GM11168 (cell line): ENCODE measurements around the gene BMPR1B.

Source experiments
- in situ Hi-C: fragments of 300-500 bp; cut with MboI; formaldehyde crosslinking; loops from one replicate; pipeline ENCODE4 v1.12.0; 2022; ENCODE audit warnings: low sequenced_read_pairs; ENCODE audit not compliant: unreplicated experiment

BMPR1B gene

GRCh38 chr4:94762326-94762725 lies 4.6 kb downstream of the BMPR1B start:
- in situ Hi-C loops: no loop called here

DNA sequence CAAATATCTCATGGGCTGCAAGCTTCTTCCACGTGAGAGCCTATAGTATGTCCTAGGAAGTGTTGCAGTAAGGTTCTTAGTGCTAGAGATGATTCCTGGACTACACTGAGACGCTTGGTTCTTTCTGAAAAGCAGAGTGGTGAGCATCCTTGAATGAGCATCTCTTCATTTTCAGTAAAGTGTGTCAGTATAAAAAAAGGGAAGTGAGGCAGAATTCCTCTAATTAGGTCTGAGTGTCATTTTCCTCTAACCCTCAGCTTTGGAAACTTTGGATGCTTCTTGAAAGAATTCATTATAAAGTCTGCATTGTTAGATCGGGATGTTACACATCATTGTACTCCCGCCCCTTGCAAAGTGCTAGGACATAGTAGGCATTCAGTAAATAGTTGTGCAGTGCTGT lies 5.2 kb downstream of the BMPR1B start:
- in situ Hi-C loops: no loop called here

DNA sequence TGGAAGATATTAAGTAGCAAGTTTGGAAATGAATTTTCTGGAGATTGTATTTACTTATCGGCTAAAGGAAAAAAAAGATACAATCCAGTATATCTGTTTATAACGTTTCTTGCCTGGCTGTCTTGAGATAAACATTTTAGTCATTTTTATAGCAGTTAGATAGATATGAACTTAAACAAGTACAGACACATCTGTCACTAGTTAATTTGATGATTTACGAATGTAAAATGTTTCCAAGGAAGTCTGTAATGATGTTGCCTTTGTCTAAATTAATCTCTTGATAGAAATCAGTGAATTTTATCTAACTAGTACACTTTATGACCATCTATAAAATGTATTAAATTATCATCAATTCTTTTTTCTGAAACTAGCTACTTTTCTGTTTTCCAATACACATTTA lies 5.7 kb downstream of the BMPR1B start:
- in situ Hi-C loops: no loop called here

DNA sequence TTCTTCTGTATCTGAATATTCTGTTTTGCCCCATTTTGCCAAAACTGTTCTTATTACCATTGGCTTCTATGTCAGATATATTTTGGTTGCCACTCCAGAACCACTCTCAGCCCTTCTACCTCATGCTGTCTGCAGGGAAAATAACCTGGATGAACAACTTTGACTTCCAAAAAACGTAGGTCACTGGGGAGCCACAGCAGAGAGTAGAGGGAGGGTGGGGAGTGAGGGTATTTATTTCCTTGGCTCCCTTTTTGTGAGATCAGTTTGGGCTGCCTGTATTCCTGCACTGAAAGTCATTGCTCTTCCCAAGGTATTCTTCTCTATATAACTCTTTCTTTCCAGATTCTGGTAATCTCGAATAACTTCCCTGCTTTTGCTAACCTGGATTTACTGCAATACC lies 6.3 kb downstream of the BMPR1B start:
- in situ Hi-C loops: no loop called here

- in situ Hi-C loops: no loop called here
Observed at GRCh38 chr4:94765174-94765573, 7.4 kb downstream of the BMPR1B start.

DNA sequence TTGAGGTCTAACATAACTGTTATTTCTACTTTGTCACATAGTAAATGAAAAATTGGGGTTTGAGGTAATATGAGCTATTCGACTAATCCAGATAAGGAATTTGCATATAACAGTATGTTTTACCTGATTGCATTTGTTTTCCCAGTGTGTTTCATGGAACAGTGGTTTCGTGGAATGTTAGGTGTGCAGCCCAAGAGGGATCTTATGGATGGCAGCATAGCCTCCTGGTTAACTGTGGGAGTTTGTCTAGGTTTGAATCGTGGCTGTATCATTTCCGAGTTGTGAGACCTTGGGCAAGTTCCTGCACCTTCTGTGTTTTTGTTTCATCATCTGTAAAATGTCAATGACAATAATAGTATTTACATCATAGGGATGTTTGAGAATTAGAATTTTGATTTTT lies 7.9 kb downstream of the BMPR1B start:
- in situ Hi-C loops: no loop called here

DNA sequence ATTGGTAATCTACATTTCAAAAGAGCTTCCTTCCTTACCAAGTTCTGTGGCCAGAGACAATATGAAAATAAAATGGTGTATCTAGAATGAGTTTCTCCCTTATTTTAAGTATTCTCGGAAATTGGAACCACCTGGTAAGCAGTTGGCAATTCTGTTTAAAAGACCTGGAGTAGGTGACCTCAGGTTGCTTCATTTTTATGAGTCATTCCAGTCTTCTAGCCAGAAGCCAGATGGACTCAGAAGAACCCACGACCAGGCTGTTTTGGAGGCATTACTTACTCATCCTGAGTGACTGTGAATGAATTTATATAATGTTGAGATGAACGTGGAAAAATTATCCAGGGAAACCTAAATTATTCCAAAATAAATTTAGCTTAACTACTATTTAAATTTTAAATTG lies 9.1 kb downstream of the BMPR1B start:
- in situ Hi-C loops: no loop called here

DNA sequence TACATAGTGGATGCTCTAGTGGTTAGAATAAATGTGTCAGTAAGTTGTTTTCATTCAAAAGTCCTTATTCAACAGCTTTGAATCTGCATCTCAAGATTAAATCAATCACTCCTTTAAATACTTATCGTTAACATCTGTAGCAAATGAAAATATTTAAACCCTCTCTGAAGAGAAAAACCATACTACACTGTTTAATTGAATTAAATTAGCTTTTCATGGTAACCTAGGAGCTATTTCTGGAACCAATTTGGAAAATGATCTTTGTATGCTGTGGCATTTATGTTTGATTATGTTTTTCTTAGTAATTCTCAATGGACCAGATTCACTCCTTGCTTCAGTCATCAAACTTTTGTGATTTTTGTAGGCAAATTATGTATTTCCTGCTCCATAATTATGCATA lies 9.7 kb downstream of the BMPR1B start:
- in situ Hi-C loops: no loop called here

- in situ Hi-C loops: no loop called here
Observed at GRCh38 chr4:94782707-94783106, 25.0 kb downstream of the BMPR1B start.

- in situ Hi-C loops: no loop called here
Observed at GRCh38 chr4:94791701-94792100, 33.9 kb downstream of the BMPR1B start.

DNA sequence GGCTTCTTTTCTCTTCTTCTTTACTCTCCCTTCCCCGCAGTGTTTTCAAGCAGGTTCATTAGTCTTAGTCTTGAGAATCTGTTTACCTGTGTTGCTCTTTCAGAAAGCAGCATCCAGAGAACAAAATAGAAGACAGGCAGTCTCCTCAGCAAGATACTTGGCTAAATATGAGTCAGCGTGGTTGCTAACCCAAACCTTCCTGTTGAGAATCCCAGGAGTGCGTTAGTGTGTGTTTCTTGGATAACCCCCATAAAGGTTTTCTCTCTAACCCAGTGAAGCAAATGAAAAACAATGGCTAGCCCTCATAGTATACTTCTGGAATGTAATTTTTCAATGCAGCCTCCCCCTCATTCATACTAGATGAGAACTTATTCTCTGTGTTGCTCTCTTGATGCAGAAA lies 41.1 kb downstream of the BMPR1B start:
- in situ Hi-C loops: no loop called here

DNA sequence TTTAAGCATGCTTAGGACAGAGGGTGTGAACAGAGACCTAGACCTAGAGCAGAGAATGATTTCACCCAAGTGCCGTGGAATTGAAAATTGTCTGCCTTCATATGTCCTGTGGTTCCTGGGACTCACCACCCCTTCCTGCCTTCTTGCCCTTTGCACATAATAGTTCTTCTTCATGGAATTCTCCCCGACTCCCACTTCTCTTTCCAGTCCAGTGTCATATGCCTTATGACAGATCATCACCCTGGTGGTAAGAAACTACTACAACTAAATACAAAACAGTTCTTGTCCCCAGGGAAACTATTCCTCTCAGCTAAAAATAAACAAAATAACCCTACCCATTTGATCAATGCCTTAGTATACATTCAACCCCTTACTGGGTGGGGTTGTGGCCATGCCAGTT lies 43.3 kb downstream of the BMPR1B start:
- in situ Hi-C loops: no loop called here

- in situ Hi-C loops: no loop called here
Observed at GRCh38 chr4:94802091-94802490, 44.3 kb downstream of the BMPR1B start.

DNA sequence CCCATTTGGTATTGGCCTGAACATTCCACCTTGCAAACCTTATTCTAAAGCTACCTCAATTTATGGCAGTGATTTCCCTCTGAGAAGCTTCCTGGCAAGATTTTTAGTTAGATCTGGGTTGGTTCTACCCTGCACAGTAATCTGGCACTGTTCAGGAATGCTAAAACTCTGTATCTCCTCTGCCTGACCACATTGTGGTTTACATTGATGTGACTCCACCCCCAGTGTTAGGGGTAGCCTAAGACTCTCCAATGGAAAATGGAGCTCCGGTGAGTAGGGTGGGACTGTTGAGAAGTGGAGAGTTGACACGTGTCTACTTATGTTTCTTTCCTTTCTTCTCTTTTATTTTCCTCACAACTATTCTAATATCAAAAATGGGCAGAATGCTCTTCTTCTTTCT lies 45.4 kb downstream of the BMPR1B start:
- in situ Hi-C loops: no loop called here

DNA sequence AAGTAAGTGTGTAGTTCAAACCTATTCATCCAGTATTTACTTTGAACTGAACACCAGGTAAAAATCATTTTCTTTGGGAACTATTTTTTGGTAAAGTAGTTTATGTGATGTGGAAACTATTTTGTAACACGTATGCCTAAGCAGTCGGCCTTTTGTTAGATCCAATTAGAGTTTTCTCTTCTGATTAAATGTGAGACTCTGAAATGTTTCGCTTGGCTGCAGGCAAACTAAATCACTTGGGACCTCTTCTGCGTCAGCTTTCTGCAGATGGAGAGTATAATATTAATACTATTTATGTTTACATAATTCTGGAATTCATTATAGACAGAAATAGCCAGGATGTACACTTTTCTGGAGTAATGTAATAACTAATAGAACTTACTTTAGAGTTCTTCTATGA lies 46.9 kb downstream of the BMPR1B start:
- in situ Hi-C loops: no loop called here

- in situ Hi-C loops: no loop called here
Observed at GRCh38 chr4:94806376-94806775, 48.6 kb downstream of the BMPR1B start.

- in situ Hi-C loops: no loop called here
Observed at GRCh38 chr4:94811643-94812042, 53.9 kb downstream of the BMPR1B start.

GRCh38 chr4:94813221-94813620 lies 55.5 kb downstream of the BMPR1B start:
- in situ Hi-C loops: no loop called here

GRCh38 chr4:94814237-94814636 lies 56.5 kb downstream of the BMPR1B start:
- in situ Hi-C loops: no loop called here

DNA sequence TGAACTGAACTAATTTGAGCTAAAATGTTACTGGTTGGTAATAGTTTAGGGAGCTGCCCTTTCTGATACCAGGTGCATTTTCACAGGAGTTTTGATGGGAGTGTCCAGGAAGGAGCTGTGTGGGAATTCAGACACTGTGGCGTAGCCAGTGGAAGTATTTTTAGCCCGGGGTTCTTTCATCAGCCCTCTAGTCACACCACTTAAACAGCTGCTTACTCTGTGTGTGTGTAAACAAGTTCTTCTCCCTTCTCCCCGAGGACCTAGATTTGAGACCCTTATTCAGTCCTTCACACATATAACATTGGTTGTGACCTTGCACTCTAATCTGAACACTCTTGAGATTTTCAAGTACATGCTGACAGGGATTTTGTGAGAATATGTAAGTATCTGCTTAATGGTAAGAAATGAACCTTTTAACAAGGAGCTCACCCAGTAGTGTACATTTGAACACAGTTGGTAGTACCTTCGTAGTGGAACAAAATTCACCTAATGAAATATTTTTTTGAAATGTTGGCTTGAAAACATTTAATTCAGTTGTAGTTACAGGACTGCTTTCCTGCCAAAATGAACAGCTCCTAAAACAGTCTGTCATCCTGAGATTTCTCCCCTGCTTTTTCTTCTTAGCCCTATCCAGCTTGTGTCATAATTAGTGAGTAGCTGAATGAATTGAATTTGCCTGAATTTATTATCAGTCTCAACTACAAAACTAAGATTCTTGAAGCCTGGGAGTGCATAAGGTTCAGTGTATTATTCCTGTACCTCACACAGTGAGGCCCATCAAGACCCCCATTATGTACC lies 61.8 kb downstream of the BMPR1B start:
- in situ Hi-C loops: no loop called here

DNA sequence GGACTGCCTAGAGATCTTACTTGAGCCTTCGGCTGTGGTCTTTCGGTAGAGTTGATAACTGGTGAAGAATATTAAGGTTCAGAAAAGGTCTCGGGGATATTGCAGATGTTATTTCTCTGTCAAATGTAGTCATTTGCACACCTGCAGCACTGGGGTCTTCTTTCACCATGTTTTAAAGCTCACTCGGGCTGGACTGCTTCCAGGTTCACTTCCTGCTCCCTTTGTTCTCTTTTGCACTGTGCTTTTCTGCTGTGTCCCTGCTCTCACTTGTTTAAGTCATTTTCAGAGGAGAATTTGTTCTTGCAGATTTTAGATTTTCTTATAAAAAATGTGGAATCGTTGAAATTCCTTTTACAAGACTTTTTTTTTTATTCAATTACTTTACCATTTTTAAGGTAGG lies 68.5 kb downstream of the BMPR1B start:
- in situ Hi-C loops: no loop called here

GRCh38 chr4:94827481-94828110 lies 69.8 kb downstream of the BMPR1B start:
- in situ Hi-C loops: no loop called here
